HepG2 (cell line): ENCODE data around the gene SEMA3B. TPM values are rescaled to one million over a fixed set of nuclear protein-coding genes. Genes with fewer than 3 reads are reported as not detected.

Experiments
- CBFB ChIP-seq: sonication (generic); formaldehyde crosslinking; IDR thresholded peaks from 2 replicates; pipeline ENCODE4 v1.4.0; 2020; ENCODE audit warnings: missing genetic modification reagents
- CSRNP1 ChIP-seq: sonication (generic); formaldehyde crosslinking; IDR thresholded peaks from 2 replicates; pipeline ENCODE4 v1.8.1; 2023; ENCODE audit warnings: mild to moderate bottlenecking, missing genetic modification reagents
- GABPB1 ChIP-seq: IDR thresholded peaks from 2 replicates; pipeline ENCODE4 v1.6.1; 2016; ENCODE audit warnings: mild to moderate bottlenecking, missing genetic modification reagents, moderate library complexity, missing compliant biosample characterization
- HOXA9 ChIP-seq: sonication (generic); formaldehyde crosslinking; IDR thresholded peaks from 2 replicates; pipeline ENCODE4 v1.8.1; 2022; ENCODE audit warnings: missing genetic modification reagents, mild to moderate bottlenecking, moderate library complexity, borderline replicate concordance
- IRF2 ChIP-seq: IDR thresholded peaks from 2 replicates; pipeline ENCODE4 v1.6.1; 2018; ENCODE audit warnings: missing genetic modification reagents, missing compliant biosample characterization
- MED13 ChIP-seq: sonication (generic); formaldehyde crosslinking; IDR thresholded peaks from 2 replicates; pipeline ENCODE4 v1.5.0; 2020; ENCODE audit warnings: missing genetic modification reagents
- MIER2 ChIP-seq: IDR thresholded peaks from 2 replicates; pipeline ENCODE4 v1.6.1; 2016; ENCODE audit warnings: missing biosample characterization, missing genetic modification reagents
- NAIF1 ChIP-seq: sonication (generic); formaldehyde crosslinking; IDR thresholded peaks from 2 replicates; pipeline ENCODE4 v1.5.0; 2020; ENCODE audit warnings: mild to moderate bottlenecking, missing genetic modification reagents, borderline replicate concordance
- NFAT5 ChIP-seq: sonication (generic); formaldehyde crosslinking; IDR thresholded peaks from 2 replicates; pipeline ENCODE4 v1.4.0; 2020; ENCODE audit warnings: missing genetic modification reagents
- PCBP1 ChIP-seq: fragments of 200-400 bp; formaldehyde crosslinking; IDR thresholded peaks from 2 replicates; pipeline ENCODE4 v1.6.1; 2017; ENCODE audit warnings: mild to moderate bottlenecking, low read depth, low read length, borderline replicate concordance
- RBAK ChIP-seq: sonication (generic); formaldehyde crosslinking; IDR thresholded peaks from 2 replicates; pipeline ENCODE4 v1.5.1; 2020; ENCODE audit warnings: mild to moderate bottlenecking, missing genetic modification reagents
- SIN3A ChIP-seq: IDR thresholded peaks from 2 replicates; pipeline ENCODE4 v1.6.1; 2011; ENCODE audit warnings: low read depth, mild to moderate bottlenecking, control low read depth, low read length, borderline replicate concordance
- SRSF1 ChIP-seq: fragments of 200-400 bp; formaldehyde crosslinking; optimal IDR thresholded peaks from 2 replicates; pipeline ENCODE3; 2017; ENCODE audit warnings: mild to moderate bottlenecking, low read depth, low read length, moderate library complexity
- ZFP36L1 ChIP-seq: sonication (generic); formaldehyde crosslinking; IDR thresholded peaks from 2 replicates; pipeline ENCODE4 v1.8.0; 2022; ENCODE audit warnings: mild to moderate bottlenecking, missing genetic modification reagents, moderate library complexity
- ZNF44 ChIP-seq: sonication (generic); formaldehyde crosslinking; IDR thresholded peaks from 2 replicates; pipeline ENCODE4 v1.5.1; 2020; ENCODE audit warnings: mild to moderate bottlenecking, missing genetic modification reagents
- ZNF451 ChIP-seq: sonication (generic); formaldehyde crosslinking; IDR thresholded peaks from 2 replicates; pipeline ENCODE4 v1.5.0; 2020; ENCODE audit warnings: mild to moderate bottlenecking, missing genetic modification reagents
- ZNF557 ChIP-seq: sonication (generic); formaldehyde crosslinking; IDR thresholded peaks from 2 replicates; pipeline ENCODE4 v1.4.0; 2020; ENCODE audit warnings: missing genetic modification reagents
- ZNF709 ChIP-seq: sonication (generic); formaldehyde crosslinking; IDR thresholded peaks from 2 replicates; pipeline ENCODE4 v1.5.0; 2020; ENCODE audit warnings: mild to moderate bottlenecking, missing genetic modification reagents
- ZNF772 ChIP-seq: sonication (generic); formaldehyde crosslinking; IDR thresholded peaks from 2 replicates; pipeline ENCODE4 v1.5.0; 2020; ENCODE audit warnings: mild to moderate bottlenecking, missing genetic modification reagents
- ZNF776 ChIP-seq: sonication (generic); formaldehyde crosslinking; IDR thresholded peaks from 2 replicates; pipeline ENCODE4 v1.4.0; 2020; ENCODE audit warnings: mild to moderate bottlenecking, missing genetic modification reagents
- polyA plus RNA-seq, 8 experiments: library from polyadenylated mRNA; depleted of rRNA in 3 of 8; stranded (reverse) in 7 of 8; unstranded in 1 of 8; fragments of >200 nt; fragmentation: Illumina TruSeq in 4 of 8; extraction: Trizol in 4 of 8; gene quantifications; 2 replicates each; pipeline versions ENCODE4 v1.2.1 to v1.2.3, GENCODE V29; 2011 to 2016; ENCODE audit warnings: low read depth in 4 of 8, missing spikeins in 1 of 8, mixed read lengths in 1 of 8; ENCODE audit not compliant: insufficient read depth in 1 of 8
- total RNA-seq, 5 experiments: library from RNA; depleted of rRNA; stranded (reverse); fragments of >200 nt; fragmentation: Illumina TruSeq; extraction: Trizol; gene quantifications; 2 replicates each; pipeline ENCODE4 v1.2.3, GENCODE V29; 2016; ENCODE audit warnings: low read depth in 1 of 5
- TF ChIP-seq, protein P1 (sequence below): sonication (generic); formaldehyde crosslinking; IDR thresholded peaks from 2 replicates; pipeline ENCODE4 v1.8.0; 2022; ENCODE audit warnings: mild to moderate bottlenecking, missing genetic modification reagents

Gene SEMA3B
- total and polyA plus RNA-seq, 2 of the 13 experiments (the other 11 are each of a cell fraction or from before 2014, with no cell fraction given), result 93.2 to 158 TPM

GRCh38 chr3:50299638-50299928 is 30.6 kb downstream of the SEMA3B start (continued):
- TF ChIP-seq ZNF776 (CRISPR knock-in tag), result no peak
- TF ChIP-seq MED13 (CRISPR knock-in tag), result peak; percentile 79; the same call in 1 of the 2 replicates
- 0 out of 2 replicates have a peak, but pooled peaks have one; percentile 20 for TF ChIP-seq NFAT5 (CRISPR knock-in tag)
- no peak for TF ChIP-seq SRSF1
- TF ChIP-seq ZNF709 (CRISPR knock-in tag), result peak; percentile 42
- no peak for TF ChIP-seq MIER2
- TF ChIP-seq CSRNP1 (CRISPR knock-in tag), result 0 out of 2 replicates have a peak, but pooled peaks have one; percentile 15
- TF ChIP-seq ZNF451 (CRISPR knock-in tag), result no peak
- peak; percentile 70; the same call in 1 of the 2 replicates for TF ChIP-seq ZNF557
- no peak; the same call in 1 of the 2 replicates for TF ChIP-seq IRF2
- TF ChIP-seq, protein P1, sequence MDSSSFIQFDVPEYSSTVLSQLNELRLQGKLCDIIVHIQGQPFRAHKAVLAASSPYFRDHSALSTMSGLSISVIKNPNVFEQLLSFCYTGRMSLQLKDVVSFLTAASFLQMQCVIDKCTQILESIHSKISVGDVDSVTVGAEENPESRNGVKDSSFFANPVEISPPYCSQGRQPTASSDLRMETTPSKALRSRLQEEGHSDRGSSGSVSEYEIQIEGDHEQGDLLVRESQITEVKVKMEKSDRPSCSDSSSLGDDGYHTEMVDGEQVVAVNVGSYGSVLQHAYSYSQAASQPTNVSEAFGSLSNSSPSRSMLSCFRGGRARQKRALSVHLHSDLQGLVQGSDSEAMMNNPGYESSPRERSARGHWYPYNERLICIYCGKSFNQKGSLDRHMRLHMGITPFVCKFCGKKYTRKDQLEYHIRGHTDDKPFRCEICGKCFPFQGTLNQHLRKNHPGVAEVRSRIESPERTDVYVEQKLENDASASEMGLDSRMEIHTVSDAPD, result peak; percentile 77; the same call in 1 of the 2 replicates
- no peak for TF ChIP-seq ZNF44 (CRISPR knock-in tag)
- no peak for TF ChIP-seq HOXA9 (CRISPR knock-in tag)
- TF ChIP-seq RBAK, result no peak
- no peak; the same call in 1 of the 2 replicates for TF ChIP-seq ZNF772
- TF ChIP-seq PCBP1, result no peak
- peak; percentile 51; the same call in 1 of the 2 replicates for TF ChIP-seq GABPB1 (CRISPR knock-in tag)
- TF ChIP-seq CBFB (CRISPR knock-in tag), result no peak
- TF ChIP-seq SIN3A, result peak; percentile 20; the same call in 1 of the 2 replicates
- TF ChIP-seq NAIF1 (CRISPR knock-in tag), result no peak
- TF ChIP-seq ZFP36L1 (CRISPR knock-in tag), result 0 out of 2 replicates have a peak, but pooled peaks have one; percentile 14
